Gastrocnemius medialis (tissue), 4 donors: ENCODE data around the gene SLC6A8.

Experiments
- POLR2A ChIP-seq, 2 donors: fragments of 450-650 bp; IDR thresholded peaks; one replicate each; pipeline ENCODE4 v1.6.1; 2017; ENCODE audit warnings: antibody characterized with exemption in 2 of 2, mild to moderate bottlenecking in 2 of 2, moderate library complexity in 2 of 2
- TF ChIP-seq, protein P1 (sequence below), 5 experiments: fragments of 450-650 bp in 3 of 5; fragments of 200-600 bp in 2 of 5; sonication (generic) in 2 of 5; IDR thresholded peaks in 4 of 5; conservative IDR thresholded peaks in 1 of 5; 1 replicate in 4 of 5; 2 replicates in 1 of 5; pipeline ENCODE4 v1.5.1; 2016 to 2019; ENCODE audit warnings: antibody characterized with exemption in 5 of 5, mild to moderate bottlenecking in 3 of 5, moderate library complexity in 3 of 5

DNA sequence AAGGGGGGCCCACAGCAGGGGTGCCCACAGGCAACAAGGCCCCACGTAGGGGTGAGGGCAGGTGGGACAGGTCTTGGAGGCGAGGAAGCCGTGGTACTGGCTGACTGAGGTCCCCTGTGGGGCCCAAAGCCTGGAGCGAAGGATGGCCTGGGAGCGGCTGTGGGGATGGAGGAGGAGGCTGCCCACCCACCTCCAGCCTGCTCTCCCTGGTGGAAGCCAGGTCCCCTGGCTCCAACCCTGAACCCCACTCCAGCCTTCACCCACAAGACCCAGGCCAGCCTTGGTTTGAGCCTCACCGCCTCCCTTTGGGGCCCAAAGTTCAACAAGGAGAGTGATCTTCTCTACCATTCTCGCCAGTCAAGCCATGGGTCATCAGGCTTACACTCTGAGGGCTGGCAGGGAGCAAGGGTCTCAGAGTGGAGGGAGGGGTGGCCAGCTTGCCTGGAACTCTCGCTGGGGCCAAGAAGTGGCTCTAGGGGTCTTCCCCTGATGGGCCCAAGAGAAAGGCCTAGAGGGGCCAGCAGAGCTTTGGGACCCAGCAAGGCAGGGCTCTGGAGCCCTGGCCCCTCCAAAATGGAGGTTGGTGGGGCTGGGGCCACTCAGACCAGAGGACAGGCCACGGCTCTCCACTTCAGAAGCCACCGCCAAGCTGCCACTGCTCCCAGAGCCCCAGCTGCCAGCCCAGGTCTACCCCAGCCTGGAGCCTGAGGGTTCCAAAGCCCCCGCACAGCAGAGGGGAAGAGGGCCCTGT is 19.1 kb upstream of the SLC6A8 start:
- TF ChIP-seq POLR2A (IDR thresholded peaks at IDR 0.05), result no peak
- TF ChIP-seq, protein P1, sequence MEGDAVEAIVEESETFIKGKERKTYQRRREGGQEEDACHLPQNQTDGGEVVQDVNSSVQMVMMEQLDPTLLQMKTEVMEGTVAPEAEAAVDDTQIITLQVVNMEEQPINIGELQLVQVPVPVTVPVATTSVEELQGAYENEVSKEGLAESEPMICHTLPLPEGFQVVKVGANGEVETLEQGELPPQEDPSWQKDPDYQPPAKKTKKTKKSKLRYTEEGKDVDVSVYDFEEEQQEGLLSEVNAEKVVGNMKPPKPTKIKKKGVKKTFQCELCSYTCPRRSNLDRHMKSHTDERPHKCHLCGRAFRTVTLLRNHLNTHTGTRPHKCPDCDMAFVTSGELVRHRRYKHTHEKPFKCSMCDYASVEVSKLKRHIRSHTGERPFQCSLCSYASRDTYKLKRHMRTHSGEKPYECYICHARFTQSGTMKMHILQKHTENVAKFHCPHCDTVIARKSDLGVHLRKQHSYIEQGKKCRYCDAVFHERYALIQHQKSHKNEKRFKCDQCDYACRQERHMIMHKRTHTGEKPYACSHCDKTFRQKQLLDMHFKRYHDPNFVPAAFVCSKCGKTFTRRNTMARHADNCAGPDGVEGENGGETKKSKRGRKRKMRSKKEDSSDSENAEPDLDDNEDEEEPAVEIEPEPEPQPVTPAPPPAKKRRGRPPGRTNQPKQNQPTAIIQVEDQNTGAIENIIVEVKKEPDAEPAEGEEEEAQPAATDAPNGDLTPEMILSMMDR (IDR thresholded peaks at IDR 0.05 in 4 of 5, conservative IDR thresholded peaks at IDR 0.05 in 1 of 5), result no peak
